H1 (cell line): Measurements from ENCODE around the gene ETNPPL. TPM values are rescaled to one million over a fixed set of nuclear protein-coding genes. Genes with fewer than 3 reads are reported as not detected.

Experiments
- CTCF ChIA-PET: fragments of 300-600 bp; sonication (Branson Sonifier 250); formaldehyde crosslinking; loops from one replicate; lab custom pipeline; 2021; ENCODE audit not compliant: partially characterized antibody; lab: Charles Lee
- POLR2A ChIA-PET: fragments of 300-600 bp; sonication (Branson Sonifier 250); formaldehyde crosslinking; loops from one replicate; lab custom pipeline; 2021; ENCODE audit warnings: inconsistent platforms; ENCODE audit not compliant: partially characterized antibody; lab: Charles Lee
- DNase-seq, 2 experiments: peaks; one replicate each; pipeline versions ENCODE4 v3.0.0 to v3.0.0-alpha.2; 2010 to 2022; ENCODE audit warnings: low spot score in 2 of 2, low read depth in 1 of 2, mixed read lengths in 1 of 2
- FAIRE-seq: peaks from 2 replicates; lab custom pipeline; 2011; peaks lifted over from hg19 to GRCh38; lab: Jason Lieb, UNC
- H2AFZ ChIP-seq: 2 replicates; pipeline ENCODE4 v1.8.1; 2012; ENCODE audit warnings: low read length, inconsistent platforms
- H2AK5ac ChIP-seq: 2 replicates; pipeline ENCODE4 v1.6.1; 2013; ENCODE audit warnings: low read depth, low read length
- H2BK120ac ChIP-seq: replicated peaks from 2 replicates; pipeline ENCODE3; 2013; ENCODE audit warnings: low read depth, low read length, inconsistent platforms
- H2BK12ac ChIP-seq: 2 replicates; pipeline ENCODE4 v1.6.1; 2013; ENCODE audit warnings: low read depth, low read length
- H2BK15ac ChIP-seq: 2 replicates; pipeline ENCODE4 v1.6.1; 2013; ENCODE audit warnings: low read length
- H2BK20ac ChIP-seq: 2 replicates; pipeline ENCODE4 v1.6.1; 2013; ENCODE audit warnings: low read length
- H2BK5ac ChIP-seq: 2 replicates; pipeline ENCODE4 v1.6.1; 2013; ENCODE audit warnings: low read depth, low read length
- H3K14ac ChIP-seq: 2 replicates; pipeline ENCODE4 v1.6.1; 2013; ENCODE audit warnings: inconsistent platforms; ENCODE audit not compliant: insufficient read length
- H3K18ac ChIP-seq: 2 replicates; pipeline ENCODE4 v1.6.1; 2013; ENCODE audit warnings: low read length; ENCODE audit errors: extremely low read depth
- H3K23ac ChIP-seq: 2 replicates; pipeline ENCODE4 v1.6.1; 2013; ENCODE audit warnings: inconsistent platforms; ENCODE audit not compliant: insufficient read length
- H3K23me2 ChIP-seq: 2 replicates; pipeline ENCODE4 v1.6.1; 2013; ENCODE audit warnings: low read depth, low read length
- H3K27ac ChIP-seq: 2 replicates; pipeline ENCODE4 v1.6.1; 2011; ENCODE audit warnings: low read depth, low read length, inconsistent platforms
- H3K27me3 ChIP-seq, 4 experiments: replicated peaks in 1 of 4; 1 replicate in 1 of 4; 2 replicates in 3 of 4; pipeline versions ENCODE4 v1.6.1 to v1.8.1; 2011 to 2013; ENCODE audit warnings: low read length in 3 of 4, mild to moderate bottlenecking in 3 of 4, inconsistent platforms in 2 of 4, mixed read lengths in 2 of 4, moderate library complexity in 1 of 4; ENCODE audit not compliant: control insufficient read depth in 3 of 4, insufficient read depth in 3 of 4; ENCODE audit errors: extremely low read depth in 1 of 4
- H3K36me3 ChIP-seq, 4 experiments: 2 replicates each; pipeline versions ENCODE4 v1.6.1 to v1.8.1; 2011 to 2013; ENCODE audit warnings: mild to moderate bottlenecking in 4 of 4, low read length in 3 of 4, moderate library complexity in 2 of 4, control low read depth in 1 of 4, inconsistent platforms in 1 of 4; ENCODE audit not compliant: insufficient read depth in 4 of 4, control insufficient read depth in 2 of 4
- H3K4ac ChIP-seq: replicated peaks from 2 replicates; pipeline ENCODE3; 2013; ENCODE audit warnings: low read length, low read depth, mixed read lengths, inconsistent platforms; ENCODE audit not compliant: insufficient read length
- H3K4me1 ChIP-seq, 4 experiments: replicated peaks in 1 of 4; 1 replicate in 1 of 4; 2 replicates in 3 of 4; pipeline versions ENCODE4 v1.6.1 to v1.8.1; 2011 to 2013; ENCODE audit warnings: low read length in 3 of 4, inconsistent platforms in 2 of 4, mixed read lengths in 1 of 4; ENCODE audit not compliant: insufficient read depth in 4 of 4, control insufficient read depth in 3 of 4
- H3K4me2 ChIP-seq, 2 experiments: 2 replicates each; pipeline versions ENCODE4 v1.6.1 to v1.8.1; 2011 to 2013; ENCODE audit warnings: low read depth in 2 of 2, low read length in 2 of 2, control low read depth in 1 of 2, inconsistent platforms in 1 of 2, mild to moderate bottlenecking in 1 of 2; ENCODE audit not compliant: insufficient read depth in 1 of 2
- H3K4me3 ChIP-seq, 4 experiments: fragments of 200-600, 300-600 bp in 1 of 4; sonication (generic), shearing (Covaris generic), sonication (Bioruptor Twin) in 1 of 4; 2 replicates each; pipeline versions ENCODE4 v1.5.1 to v1.8.1; 2011 to 2016; ENCODE audit warnings: low read length in 4 of 4, low read depth in 3 of 4, control low read depth in 2 of 4, inconsistent platforms in 2 of 4, mild to moderate bottlenecking in 2 of 4, mixed read lengths in 1 of 4, moderate library complexity in 1 of 4; ENCODE audit not compliant: insufficient read depth in 2 of 4; ENCODE audit errors: extremely low read depth in 1 of 4
- H3K56ac ChIP-seq: replicated peaks from 2 replicates; pipeline ENCODE3; 2013; ENCODE audit warnings: low read depth, mild to moderate bottlenecking, mixed read lengths, low read length, inconsistent platforms; ENCODE audit not compliant: insufficient read length
- H3K79me1 ChIP-seq: 2 replicates; pipeline ENCODE4 v1.6.1; 2013; ENCODE audit warnings: low read depth, low read length, control low read depth
- H3K79me2 ChIP-seq, 2 experiments: 2 replicates each; pipeline versions ENCODE4 v1.6.1 to v1.8.1; 2012 to 2013; ENCODE audit warnings: low read length in 2 of 2, mild to moderate bottlenecking in 2 of 2, inconsistent platforms in 1 of 2; ENCODE audit not compliant: insufficient read depth in 2 of 2, control insufficient read depth in 1 of 2
- H3K9ac ChIP-seq, 4 experiments: replicated peaks in 1 of 4; 1 replicate in 1 of 4; 2 replicates in 3 of 4; pipeline versions ENCODE4 v1.6.1 to v1.8.1; 2011 to 2013; ENCODE audit warnings: low read depth in 3 of 4, low read length in 3 of 4, control low read depth in 2 of 4, mild to moderate bottlenecking in 2 of 4, moderate library complexity in 2 of 4, inconsistent platforms in 1 of 4; ENCODE audit errors: extremely low read depth in 1 of 4
- H3K9me3 ChIP-seq, 2 experiments: 2 replicates each; pipeline versions ENCODE4 v1.6.1 to v1.8.1; 2012 to 2013; ENCODE audit warnings: mild to moderate bottlenecking in 2 of 2, moderate library complexity in 2 of 2, control low read depth in 1 of 2, inconsistent platforms in 1 of 2, low read depth in 1 of 2, low read length in 1 of 2, mixed read lengths in 1 of 2; ENCODE audit not compliant: insufficient read depth in 2 of 2
- H4K20me1 ChIP-seq, 2 experiments: replicated peaks in 1 of 2; 2 replicates each; pipeline versions ENCODE3 to v1.8.1; 2011 to 2013; ENCODE audit warnings: inconsistent platforms in 2 of 2, low read length in 2 of 2, mild to moderate bottlenecking in 1 of 2; ENCODE audit not compliant: insufficient read depth in 2 of 2, control insufficient read depth in 1 of 2
- H4K5ac ChIP-seq: 2 replicates; pipeline ENCODE4 v1.6.1; 2013; ENCODE audit warnings: low read length, low read depth, mixed read lengths, inconsistent platforms; ENCODE audit not compliant: insufficient read length
- H4K8ac ChIP-seq: 2 replicates; pipeline ENCODE4 v1.8.0; 2013; ENCODE audit warnings: mild to moderate bottlenecking, moderate library complexity, low read length, inconsistent platforms; ENCODE audit not compliant: insufficient read depth; ENCODE audit errors: extremely low read depth
- H4K91ac ChIP-seq: replicated peaks from 2 replicates; pipeline ENCODE3; 2013; ENCODE audit warnings: low read length, mixed read lengths, inconsistent platforms; ENCODE audit not compliant: insufficient read length
- ASH2L ChIP-seq: fragments of 200-600, 300-600 bp; sonication (generic); IDR thresholded peaks from one replicate; pipeline ENCODE4 v1.7.1; 2017; ENCODE audit warnings: low read length
- ATF3 ChIP-seq: IDR thresholded peaks from 2 replicates; pipeline ENCODE4 v1.6.1; 2011; ENCODE audit warnings: low read depth, mild to moderate bottlenecking, low read length; ENCODE audit not compliant: insufficient read depth
- CEBPB ChIP-seq: IDR thresholded peaks from 2 replicates; pipeline ENCODE4 v1.6.1; 2012; ENCODE audit warnings: low read depth, low read length
- CTBP2 ChIP-seq: IDR thresholded peaks from 2 replicates; pipeline ENCODE4 v1.7.0; 2011; ENCODE audit warnings: borderline replicate concordance, mild to moderate bottlenecking, moderate library complexity, mixed read lengths, low read length; ENCODE audit not compliant: insufficient read depth, insufficient read length
- E2F6 ChIP-seq: IDR thresholded peaks from 2 replicates; pipeline ENCODE4 v1.6.1; 2012; ENCODE audit warnings: inconsistent platforms
- HDAC2 ChIP-seq, 2 experiments: fragments of 300-600 bp in 1 of 2; sonication (generic) in 1 of 2; IDR thresholded peaks; 2 replicates each; pipeline ENCODE4 v1.6.1; 2011 to 2012; ENCODE audit warnings: low read depth in 2 of 2, low read length in 2 of 2, mild to moderate bottlenecking in 2 of 2, moderate library complexity in 2 of 2, borderline replicate concordance in 1 of 2, inconsistent platforms in 1 of 2
- MAX ChIP-seq: IDR thresholded peaks from 2 replicates; pipeline ENCODE4 v1.6.1; 2012; ENCODE audit warnings: inconsistent platforms
- NANOG ChIP-seq: IDR thresholded peaks from 2 replicates; pipeline ENCODE4 v1.6.1; 2011; ENCODE audit warnings: low read length, low read depth, mild to moderate bottlenecking, inconsistent platforms; ENCODE audit not compliant: insufficient read depth, poor library complexity, severe bottlenecking
- NRF1 ChIP-seq: IDR thresholded peaks from 2 replicates; pipeline ENCODE4 v1.6.1; 2011; ENCODE audit warnings: mild to moderate bottlenecking, low read depth, low read length, improper control_type of control experiment
- TAF1 ChIP-seq: IDR thresholded peaks from 2 replicates; pipeline ENCODE4 v1.6.1; 2011; ENCODE audit warnings: mild to moderate bottlenecking, low read depth, low read length
- TBP ChIP-seq: IDR thresholded peaks from 2 replicates; pipeline ENCODE4 v1.6.1; 2011; ENCODE audit warnings: low read depth, low read length, improper control_type of control experiment
- YY1 ChIP-seq: IDR thresholded peaks from 2 replicates; pipeline ENCODE4 v1.6.1; 2011; ENCODE audit warnings: low read depth, mild to moderate bottlenecking, low read length
- WGBS, 2 experiments: shearing (Covaris generic) in 1 of 2; methylation state at CpG; one replicate each; pipeline versions ENCODE4 v1.1.6 to v1.1.7; 2013 to 2015; ENCODE audit warnings: low lambda C conversion rate in 2 of 2, mixed read lengths in 2 of 2, inconsistent platforms in 1 of 2, low coverage in 1 of 2, missing lambda C conversion rate in 1 of 2; ENCODE audit not compliant: insufficient replicate concordance in 2 of 2, insufficient coverage in 1 of 2, insufficient read length in 1 of 2; ENCODE audit errors: extremely low coverage in 1 of 2, missing lambda C conversion rate in 1 of 2; 5-methylcytosine and 5-hydroxymethylcytosine counted together
- polyA plus RNA-seq, 7 experiments: library from polyadenylated mRNA; depleted of rRNA in 3 of 7; stranded (reverse) in 5 of 7; unstranded in 2 of 7; fragments of >200 nt in 5 of 7; fragments of 200-250 nt in 2 of 7; gene quantifications; 1 replicate in 5 of 7; 2 replicates in 1 of 7; 4 replicates in 1 of 7; pipeline versions ENCODE4 v1.2.1 to v1.2.3, GENCODE V29; 2011 to 2013; ENCODE audit warnings: missing spikeins in 2 of 7, mixed read lengths in 2 of 7
- total RNA-seq: library from RNA; stranded (reverse); fragmentation: NEBNext Ultra II Directional; extraction: Animal tissue kit (Norgen Biotek cat#: 25700); gene quantifications from 2 replicates; pipeline ENCODE4 v1.2.1, GENCODE V29; 2021

Gene ETNPPL
- total and polyA plus RNA-seq, 2 of the 8 experiments (the other 6 are each of a cell fraction or from before 2014, with no cell fraction given): 0.80 to 2.5 TPM

GRCh38 chr4:108787724-108788123 lies 24.9 kb upstream of the ETNPPL start:
- Histone ChIP-seq H3K36me3 (no peaks in the 10 kb centered on the region), H2BK5ac (no peak overlapping the region), H2AFZ (0 out of 2 replicates have a peak overlapping the region, but pooled peaks have one; percentile 13), H4K91ac (no peak overlapping the region), H2BK120ac (no peak overlapping the region), H4K5ac (no peak overlapping the region), H3K27ac (no peak overlapping the region), H2BK15ac (no peak overlapping the region), H3K9ac (no peak overlapping the region), H4K20me1 (no peaks in the 10 kb centered on the region), H3K4me1 (peaks cover 0 to 4% (median 0%) of the 10 kb centered on the region in 4 experiments; a peak in 2 of 7 replicates), H4K8ac (no peak overlapping the region), H3K18ac (no peak overlapping the region), H3K79me1 (no peaks in the 10 kb centered on the region), H3K56ac (no peak overlapping the region), H3K4me2 (no peak overlapping the region), H3K14ac (no peak overlapping the region), H2BK12ac (no peak overlapping the region; the same call in 1 of the 2 replicates), H2BK20ac (no peak overlapping the region), H3K23me2 (no peaks in the 10 kb centered on the region; the same call in 1 of the 2 replicates), H3K4ac (no peak overlapping the region), H3K27me3 (no peaks in the 10 kb centered on the region), H3K79me2 (no peaks in the 10 kb centered on the region), H2AK5ac (no peak overlapping the region), H3K4me3 (no peak overlapping the region), H3K23ac (no peak overlapping the region), H3K9me3 (no peaks in the 10 kb centered on the region)
- ChIA-PET POLR2A (no interaction called here), CTCF (interaction anchor here (0.5 to 1.0 kb wide), 2 partner anchors 528 to 941 kb away, joined by 3 read pairs; no protein-coding TSS in a partner anchor)
- DNase-seq (no peak), FAIRE-seq (no peak)
- WGBS, 2 experiments: 88% methylated on average over 16 of the region's 16 CpGs; no CpG with 5 or more reads in 1 of the 2 experiments
- no peak for TF ChIP-seq CEBPB
- TF ChIP-seq E2F6: peak; percentile 90
- TF ChIP-seq MAX: peak; percentile 22; the same call in 1 of the 2 replicates
- no peak for TF ChIP-seq HDAC2 (IDR thresholded peaks at IDR 0.05; ENCODE audit: borderline replicate concordance in 1 of 2, low read depth in 2 of 2, low read length in 2 of 2)
- no peak for TF ChIP-seq ASH2L
- TF ChIP-seq TBP: no peak
- TF ChIP-seq NRF1: no peak
- no peak for TF ChIP-seq NANOG
- no peak for TF ChIP-seq ATF3
- no peak for TF ChIP-seq TAF1
- no peak for TF ChIP-seq CTBP2
- TF ChIP-seq YY1: no peak
